Suprapubic skin (tissue), 4 donors: ENCODE results near the gene DCAF8. TPM values are rescaled to one million over a fixed set of nuclear protein-coding genes. Genes with fewer than 3 reads are reported as not detected.

Experiments used
- DNase-seq, 2 donors: peaks; one replicate each; pipeline ENCODE4 v3.0.0-alpha.2; 2019; ENCODE audit warnings: low spot score in 2 of 2
- H3K27ac ChIP-seq: fragments of 200-600 bp; sonication (generic); one replicate; pipeline ENCODE4 v1.5.1; 2019
- H3K27me3 ChIP-seq: fragments of 200-600 bp; sonication (generic); one replicate; pipeline ENCODE4 v1.5.1; 2019
- H3K36me3 ChIP-seq: fragments of 200-600 bp; sonication (generic); one replicate; pipeline ENCODE4 v1.5.1; 2019
- H3K4me1 ChIP-seq: fragments of 200-600 bp; sonication (generic); one replicate; pipeline ENCODE4 v1.5.1; 2019
- H3K4me3 ChIP-seq: fragments of 200-600 bp; sonication (generic); one replicate; pipeline ENCODE4 v1.5.1; 2019; ENCODE audit warnings: mild to moderate bottlenecking
- H3K9me3 ChIP-seq: fragments of 200-600 bp; sonication (generic); one replicate; pipeline ENCODE4 v1.5.1; 2019
- EP300 ChIP-seq: sonication (generic); formaldehyde crosslinking; IDR thresholded peaks from one replicate; pipeline ENCODE4 v1.6.1; 2017; ENCODE audit warnings: antibody characterized with exemption
- POLR2A ChIP-seq, 2 donors: fragments of 450-650 bp; IDR thresholded peaks; one replicate each; pipeline ENCODE4 v1.6.1; 2017; ENCODE audit warnings: antibody characterized with exemption in 2 of 2, mild to moderate bottlenecking in 2 of 2, moderate library complexity in 2 of 2
- POLR2AphosphoS5 ChIP-seq, 3 donors: sonication (generic); formaldehyde crosslinking; IDR thresholded peaks; one replicate each; pipeline ENCODE4 v1.6.1; 2017; ENCODE audit warnings: antibody characterized with exemption in 3 of 3
- WGBS: methylation state at CpG from one replicate; pipeline ENCODE4 v1.1.5; 2018; 5-methylcytosine and 5-hydroxymethylcytosine counted together
- total RNA-seq, 4 donors: library from RNA; depleted of rRNA; stranded (reverse); fragments of >200 nt; gene quantifications; one replicate each; pipeline ENCODE4 v1.1.0, GENCODE V29; 2016
- TF ChIP-seq, protein P1 (sequence below), 2 donors: fragments of 200-600 bp in 1 of 2; fragments of 450-650 bp in 1 of 2; sonication (generic) in 1 of 2; IDR thresholded peaks; one replicate each; pipeline ENCODE4 v1.5.1; 2016 to 2019; ENCODE audit warnings: antibody characterized with exemption in 2 of 2, mild to moderate bottlenecking in 1 of 2, moderate library complexity in 1 of 2

Gene DCAF8
- total RNA-seq, 4 donors from 2014 or later = 98.3 to 402 (median 125) TPM

DNA sequence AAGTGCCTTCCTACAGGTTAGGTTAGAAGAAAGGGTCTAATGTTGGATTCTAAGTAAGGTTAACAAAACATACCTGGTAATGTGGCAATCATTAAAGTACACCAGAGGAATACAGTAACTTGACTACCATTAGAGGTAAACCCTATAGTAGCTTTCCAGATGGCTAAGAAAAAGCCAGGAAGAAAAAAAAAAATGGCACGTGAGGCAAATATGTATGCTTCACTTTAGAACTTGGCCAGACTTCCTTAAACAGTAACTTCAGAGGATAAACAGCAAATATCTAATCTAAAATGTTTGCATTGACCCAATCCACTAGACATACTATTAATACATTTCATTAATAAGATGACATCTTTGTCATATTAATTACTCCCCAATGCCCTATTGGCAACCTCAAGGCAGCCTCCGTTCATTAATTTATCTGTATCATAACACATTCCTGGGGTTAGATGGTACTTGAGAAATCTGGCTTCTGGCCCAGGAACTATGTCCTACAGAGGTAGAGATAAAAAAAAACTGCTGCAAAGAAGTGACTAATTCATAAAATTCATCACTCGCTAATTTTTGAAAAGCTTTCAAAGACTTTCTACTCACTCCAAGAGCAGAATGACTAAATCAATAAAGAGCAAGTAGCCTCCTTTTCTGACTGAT is 5.8 kb downstream of the DCAF8 start:
- WGBS = 28% methylated on average over 3 of the region's 3 CpGs
- no peaks in the 10 kb centered on the region for H3K27me3 ChIP-seq
- H3K4me3 ChIP-seq = no peak overlapping the region
- peaks cover 4% of the 10 kb centered on the region for H3K36me3 ChIP-seq
- peaks cover 58% of the 10 kb centered on the region for H3K4me1 ChIP-seq
- H3K9me3 ChIP-seq = no peaks in the 10 kb centered on the region
- no peak for TF ChIP-seq EP300
- TF ChIP-seq POLR2A (IDR thresholded peaks at IDR 0.05) = no peak
- no peak for TF ChIP-seq POLR2AphosphoS5 (IDR thresholded peaks at IDR 0.05)
- TF ChIP-seq, protein P1, sequence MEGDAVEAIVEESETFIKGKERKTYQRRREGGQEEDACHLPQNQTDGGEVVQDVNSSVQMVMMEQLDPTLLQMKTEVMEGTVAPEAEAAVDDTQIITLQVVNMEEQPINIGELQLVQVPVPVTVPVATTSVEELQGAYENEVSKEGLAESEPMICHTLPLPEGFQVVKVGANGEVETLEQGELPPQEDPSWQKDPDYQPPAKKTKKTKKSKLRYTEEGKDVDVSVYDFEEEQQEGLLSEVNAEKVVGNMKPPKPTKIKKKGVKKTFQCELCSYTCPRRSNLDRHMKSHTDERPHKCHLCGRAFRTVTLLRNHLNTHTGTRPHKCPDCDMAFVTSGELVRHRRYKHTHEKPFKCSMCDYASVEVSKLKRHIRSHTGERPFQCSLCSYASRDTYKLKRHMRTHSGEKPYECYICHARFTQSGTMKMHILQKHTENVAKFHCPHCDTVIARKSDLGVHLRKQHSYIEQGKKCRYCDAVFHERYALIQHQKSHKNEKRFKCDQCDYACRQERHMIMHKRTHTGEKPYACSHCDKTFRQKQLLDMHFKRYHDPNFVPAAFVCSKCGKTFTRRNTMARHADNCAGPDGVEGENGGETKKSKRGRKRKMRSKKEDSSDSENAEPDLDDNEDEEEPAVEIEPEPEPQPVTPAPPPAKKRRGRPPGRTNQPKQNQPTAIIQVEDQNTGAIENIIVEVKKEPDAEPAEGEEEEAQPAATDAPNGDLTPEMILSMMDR (IDR thresholded peaks at IDR 0.05) = no peak
- no peak overlapping the region for H3K27ac ChIP-seq
- no peak for DNase-seq

DNA sequence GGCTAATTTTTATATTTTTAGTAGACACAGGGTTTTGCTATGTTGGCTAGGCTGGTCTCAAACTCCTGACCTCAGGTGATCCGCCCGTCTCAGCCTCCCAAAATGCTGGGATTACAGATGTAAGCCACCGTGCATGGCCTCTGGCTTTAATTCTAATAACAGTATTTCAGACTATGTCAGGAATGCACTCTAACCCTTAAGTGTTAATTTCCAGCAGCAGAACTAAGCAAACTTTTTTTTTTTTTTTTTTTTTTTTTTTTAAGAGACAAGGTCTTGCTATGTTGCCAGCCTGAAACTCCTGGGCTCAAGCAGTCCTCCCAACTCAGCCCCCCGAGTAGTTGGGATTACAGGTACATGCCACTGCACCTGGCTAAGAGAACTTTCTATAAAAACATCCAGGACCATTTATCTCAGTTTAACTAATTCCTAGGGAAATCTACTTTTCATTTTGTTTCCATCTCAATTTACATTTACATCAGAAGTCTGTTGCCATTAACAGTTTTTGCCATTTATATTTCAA is 6.5 kb downstream of the DCAF8 start:
- Histone ChIP-seq H3K4me1 (peaks cover 57% of the 10 kb centered on the region), H3K36me3 (peaks cover 4% of the 10 kb centered on the region), H3K9me3 (no peaks in the 10 kb centered on the region), H3K4me3 (no peak overlapping the region), H3K27me3 (no peaks in the 10 kb centered on the region), H3K27ac (no peak overlapping the region)
- no peak for DNase-seq
- no peak for TF ChIP-seq EP300
- no peak for TF ChIP-seq POLR2A (IDR thresholded peaks at IDR 0.05)
- TF ChIP-seq POLR2AphosphoS5 (IDR thresholded peaks at IDR 0.05) = no peak
- TF ChIP-seq, protein P1 (IDR thresholded peaks at IDR 0.05) = no peak
- WGBS = 89% methylated on average over 4 of the region's 4 CpGs

DNA sequence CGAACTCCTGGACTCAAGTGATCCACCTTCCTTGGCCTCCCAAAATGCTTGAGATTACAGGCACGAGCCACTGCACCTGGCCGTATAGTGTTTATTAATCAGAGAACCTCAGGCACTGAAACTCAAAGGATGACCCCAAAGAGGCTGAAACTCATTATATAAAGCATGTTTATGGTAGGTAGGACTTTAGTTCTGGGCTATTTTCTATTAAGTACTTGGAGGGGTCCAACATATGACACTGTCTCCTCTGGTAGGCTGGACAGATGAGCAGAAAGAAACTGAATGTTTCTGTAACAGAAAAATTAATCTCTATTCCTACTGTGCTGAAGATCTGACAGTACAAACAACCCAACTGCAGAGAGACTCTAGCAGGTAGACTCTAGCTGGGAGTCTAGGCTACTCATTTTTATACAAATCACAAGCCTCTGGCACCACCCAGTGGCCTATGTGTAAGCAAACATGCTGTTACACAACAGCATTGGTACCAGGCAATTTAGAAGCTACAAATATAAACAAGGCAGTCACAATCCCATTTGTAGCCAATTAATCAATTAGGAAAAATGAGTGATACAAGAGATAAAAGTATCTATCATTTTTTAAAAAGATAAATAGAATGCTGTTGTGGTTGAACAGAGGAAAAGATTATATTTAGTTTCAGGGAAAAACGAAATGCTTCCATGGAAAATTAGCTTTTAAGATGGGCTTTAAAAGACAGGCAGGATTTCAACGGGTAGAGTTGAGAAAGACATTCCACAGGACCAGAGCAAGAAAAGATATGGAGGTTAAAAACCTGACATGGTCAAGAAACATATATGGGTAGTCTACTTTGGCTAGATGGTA is 10.4 kb downstream of the DCAF8 start:
- Histone ChIP-seq H3K27me3 (no peaks in the 10 kb centered on the region), H3K4me1 (peaks cover 20% of the 10 kb centered on the region), H3K27ac (no peak overlapping the region), H3K4me3 (no peak overlapping the region), H3K9me3 (no peaks in the 10 kb centered on the region), H3K36me3 (peaks cover 4% of the 10 kb centered on the region)
- no peak for TF ChIP-seq POLR2AphosphoS5 (IDR thresholded peaks at IDR 0.05)
- TF ChIP-seq, protein P1 (IDR thresholded peaks at IDR 0.05) = peak; percentile 64 to 68
- TF ChIP-seq POLR2A (IDR thresholded peaks at IDR 0.05) = no peak
- TF ChIP-seq EP300 = no peak
- WGBS = 71% methylated on average over 5 of the region's 5 CpGs
- peak in 1 of 2 donors; percentile 66 for DNase-seq

DNA sequence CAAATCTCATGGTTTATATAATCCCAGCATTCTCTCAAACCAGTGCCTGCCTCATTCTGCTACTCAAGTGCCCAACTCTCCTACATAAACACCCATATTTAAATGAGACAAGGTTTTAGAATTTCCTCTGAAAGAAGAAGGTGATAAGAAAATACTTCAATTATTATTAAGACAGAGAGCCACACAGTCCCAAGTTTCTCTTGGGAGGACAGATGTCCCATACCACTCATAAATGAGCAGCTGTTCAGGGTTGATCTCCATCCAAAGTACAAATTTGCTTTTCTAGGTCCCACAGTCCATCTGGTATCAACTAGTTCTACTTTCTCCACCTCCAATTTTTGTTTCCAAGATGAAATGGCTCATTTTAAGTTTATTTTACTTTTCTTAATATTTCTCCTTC is 11.3 kb downstream of the DCAF8 start:
- Histone ChIP-seq H3K27ac (no peak overlapping the region), H3K4me3 (no peak overlapping the region), H3K36me3 (peaks cover 4% of the 10 kb centered on the region), H3K27me3 (no peaks in the 10 kb centered on the region), H3K9me3 (no peaks in the 10 kb centered on the region), H3K4me1 (peaks cover 11% of the 10 kb centered on the region)
- DNase-seq = no peak
- TF ChIP-seq, protein P1 (IDR thresholded peaks at IDR 0.05) = no peak
- TF ChIP-seq POLR2AphosphoS5 (IDR thresholded peaks at IDR 0.05) = no peak

DNA sequence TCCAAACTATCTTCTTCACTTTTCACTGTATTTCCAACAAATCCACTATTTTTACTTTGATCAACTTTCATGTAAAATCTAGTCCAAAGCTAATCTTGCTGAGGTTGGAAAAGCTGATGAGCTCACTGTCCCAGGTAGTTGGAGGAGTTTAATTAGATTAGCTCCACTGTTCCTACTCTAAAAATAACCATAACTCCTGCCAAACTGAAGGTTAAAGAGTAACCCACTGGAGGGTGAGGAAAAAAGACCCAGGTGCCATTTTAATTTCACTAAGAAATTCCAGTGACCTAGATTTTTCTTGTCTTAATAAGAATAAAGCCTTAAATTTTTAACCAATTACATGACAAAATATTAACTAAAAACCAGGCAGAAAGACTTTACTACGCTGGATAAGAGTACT is 15.3 kb downstream of the DCAF8 start:
- no peak overlapping the region for H3K27ac ChIP-seq
- no peak overlapping the region for H3K4me3 ChIP-seq
- no peaks in the 10 kb centered on the region for H3K9me3 ChIP-seq
- H3K36me3 ChIP-seq = peaks cover 19% of the 10 kb centered on the region
- DNase-seq = no peak
- no peak for TF ChIP-seq EP300
- TF ChIP-seq POLR2A (IDR thresholded peaks at IDR 0.05) = no peak
- TF ChIP-seq, protein P1 (IDR thresholded peaks at IDR 0.05) = no peak
- TF ChIP-seq POLR2AphosphoS5 (IDR thresholded peaks at IDR 0.05) = no peak
- H3K4me1 ChIP-seq = peaks cover 11% of the 10 kb centered on the region
- 95% methylated on average over 1 of the region's 1 CpG for WGBS
- H3K27me3 ChIP-seq = no peaks in the 10 kb centered on the region
